Activated B cell treated with CpG ODN at 0.5 μM for 24 hours (primary cell): ENCODE results near the gene NSFL1C. TPM values are rescaled to one million over a fixed set of nuclear protein-coding genes. Genes with fewer than 3 reads are reported as not detected.

ENCODE experiments used
- ATAC-seq: fragments of 200-7000 bp; cut with Tn5 transposase; one replicate; pipeline ENCODE4 v1.10.0; 2021; ENCODE audit warnings: low read depth, mild to moderate bottlenecking, moderate library complexity
- CTCF ChIA-PET: fragments of 350-600 bp; sonication (Branson Sonifier 250); formaldehyde crosslinking; loops from one replicate; lab custom pipeline; 2021; ENCODE audit warnings: antibody characterized with exemption; lab: Charles Lee
- POLR2A ChIA-PET: fragments of 350-600 bp; sonication (Branson Sonifier 250); formaldehyde crosslinking; loops from one replicate; lab custom pipeline; 2021; ENCODE audit warnings: antibody characterized with exemption; lab: Charles Lee
- DNase-seq: peaks from one replicate; pipeline ENCODE4 v3.0.0; 2022
- H3K27ac Mint-ChIP-seq: one replicate; pipeline ENCODE4 v1.8.0; 2020; ENCODE audit warnings: mixed read lengths
- H3K27me3 Mint-ChIP-seq: one replicate; pipeline ENCODE4 v1.8.0; 2021; ENCODE audit warnings: mixed read lengths
- H3K36me3 Mint-ChIP-seq: one replicate; pipeline ENCODE4 v1.8.0; 2021; ENCODE audit warnings: low read depth, mixed read lengths
- H3K4me1 Mint-ChIP-seq: one replicate; pipeline ENCODE4 v1.8.0; 2021; ENCODE audit warnings: mixed read lengths
- H3K4me3 Mint-ChIP-seq: one replicate; pipeline ENCODE4 v1.8.0; 2020; ENCODE audit warnings: mild to moderate bottlenecking, mixed read lengths
- H3K9me3 Mint-ChIP-seq: one replicate; pipeline ENCODE4 v1.8.0; 2020; ENCODE audit warnings: mixed read lengths
- CTCF ChIP-seq: fragments of 200-600 bp; IDR thresholded peaks from one replicate; pipeline ENCODE4 v1.8.0; 2022; ENCODE audit warnings: antibody characterized with exemption, mild to moderate bottlenecking
- intact Hi-C: fragments of 100-400 bp; cut with micrococcal nuclease; formaldehyde crosslinking; loops from one replicate; pipeline ENCODE4 v1.15.1; 2024
- total RNA-seq: library from RNA; stranded (reverse); gene quantifications from 2 replicates; pipeline ENCODE4 v1.2.3, GENCODE V29; 2022

NSFL1C gene
- total RNA-seq, 1 donor from 2014 or later = 81.7 TPM

- POLR2A ChIA-PET = interaction anchor here (1.9 to 2.8 kb wide), 3 partner anchors 35 to 634 kb away, joined by 6 to 25 read pairs (median 8); partner anchors contain the start of gene FKBP1A
Measured at GRCh38 chr20:1468117-1468624, 1.5 kb upstream of the NSFL1C start.

GRCh38 chr20:1467355-1468116, 887 bp upstream of the NSFL1C start:
- intact Hi-C loops = loop anchor here (1.0 to 10.0 kb wide), 9 partner anchors 36 to 1187 kb away; partner anchors contain the start of genes CSNK2A1, NOP56, PSMF1 and RAD21L1
- ATAC-seq (peak; percentile 12), DNase-seq (peak; percentile 35)
- Mint-ChIP-seq H3K36me3 (peaks cover 23% of the 10 kb centered on the region), H3K27me3 (no peaks in the 10 kb centered on the region), H3K4me3 (peak overlapping the region; percentile 86), H3K4me1 (peaks cover 87% of the 10 kb centered on the region), H3K27ac (peak overlapping the region; percentile 89), H3K9me3 (no peaks in the 10 kb centered on the region)
- TF ChIP-seq CTCF = no peak
- POLR2A ChIA-PET = interaction anchor here (0.9 to 2.8 kb wide), 6 partner anchors 32 to 1185 kb away, joined by 3 to 25 read pairs (median 6); partner anchors contain the start of genes FKBP1A and NOP56
- CTCF ChIA-PET = interaction anchor here (0.8 to 4.9 kb wide), 11 partner anchors 9 to 155 kb away, joined by 3 to 65 read pairs (median 4); no protein-coding TSS in a partner anchor

More at GRCh38 chr20:1468117-1468624, 1.5 kb upstream of the NSFL1C start:
- H3K4me1 Mint-ChIP-seq = peaks cover 87% of the 10 kb centered on the region
- H3K36me3 Mint-ChIP-seq = peaks cover 18% of the 10 kb centered on the region
- H3K27me3 Mint-ChIP-seq = no peaks in the 10 kb centered on the region
- peak overlapping the region; percentile 86 for H3K4me3 Mint-ChIP-seq
- DNase-seq = no peak
- CTCF ChIA-PET = interaction anchor here (0.8 to 4.9 kb wide), 6 partner anchors 29 to 155 kb away, joined by 3 to 65 read pairs (median 7); no protein-coding TSS in a partner anchor
- no peak for ATAC-seq
- H3K27ac Mint-ChIP-seq = peak overlapping the region; percentile 89
- intact Hi-C loops = loop anchor here (5.0 to 10.0 kb wide), 3 partner anchors 243 to 1187 kb away; partner anchors contain the start of genes CSNK2A1, NOP56 and RAD21L1
- no peak for TF ChIP-seq CTCF
- no peaks in the 10 kb centered on the region for H3K9me3 Mint-ChIP-seq

- Mint-ChIP-seq H3K9me3 (no peaks in the 10 kb centered on the region), H3K36me3 (peaks cover 26% of the 10 kb centered on the region), H3K4me3 (peak overlapping the region; percentile 86), H3K4me1 (peaks cover 84% of the 10 kb centered on the region), H3K27me3 (no peaks in the 10 kb centered on the region), H3K27ac (peak overlapping the region; percentile 89)
- DNase-seq (no peak), ATAC-seq (no peak)
- intact Hi-C loops = loop anchor here (1.0 to 10.0 kb wide), 9 partner anchors 36 to 1188 kb away; partner anchors contain the start of genes CSNK2A1, NOP56, PSMF1 and RAD21L1
- ChIA-PET POLR2A (interaction anchor here (0.9 to 2.8 kb wide), 6 partner anchors 32 to 1185 kb away, joined by 3 to 25 read pairs (median 6); partner anchors contain the start of genes FKBP1A and NOP56), CTCF (interaction anchor here (0.8 to 4.9 kb wide), 10 partner anchors 10 to 154 kb away, joined by 3 to 65 read pairs (median 4); no protein-coding TSS in a partner anchor)
- TF ChIP-seq CTCF = no peak
Measured at GRCh38 chr20:1467082-1467354, 369 bp upstream of the NSFL1C start.

GRCh38 chr20:1465470-1466210, 1.0 kb downstream of the NSFL1C start:
- H3K27ac Mint-ChIP-seq = peak overlapping the region; percentile 82
- ATAC-seq = no peak
- no peak for DNase-seq
- CTCF ChIA-PET = interaction anchor here (1.4 to 4.9 kb wide), 4 partner anchors 27 to 153 kb away, joined by 4 to 65 read pairs (median 8); no protein-coding TSS in a partner anchor
- POLR2A ChIA-PET = interaction anchor here (1.2 to 2.8 kb wide), 3 partner anchors 28 to 637 kb away, joined by 3 to 25 read pairs (median 6); partner anchors contain the start of gene FKBP1A
- no peaks in the 10 kb centered on the region for H3K27me3 Mint-ChIP-seq
- H3K36me3 Mint-ChIP-seq = peaks cover 39% of the 10 kb centered on the region
- H3K9me3 Mint-ChIP-seq = no peaks in the 10 kb centered on the region
- TF ChIP-seq CTCF = no peak
- H3K4me1 Mint-ChIP-seq = peaks cover 82% of the 10 kb centered on the region
- H3K4me3 Mint-ChIP-seq = peak overlapping the region; percentile 86
- intact Hi-C loops = loop anchor here (1.0 to 10.0 kb wide), 7 partner anchors 72 to 1189 kb away; partner anchors contain the start of genes CSNK2A1, FKBP1A, NOP56 and RAD21L1
